22Rv1 (cell line): ENCODE data around the gene SLC4A3.
A peak's percentile ranks its signal among the peaks of the same experiment; 100 is the strongest.

ENCODE experiments used
- H3K27ac ChIP-seq: fragments of 450-650 bp; 2 replicates; pipeline ENCODE4 v1.5.1; 2017
- CTCF ChIP-seq: fragments of 450-650 bp; IDR thresholded peaks from 2 replicates; pipeline ENCODE4 v1.5.1; 2017; ENCODE audit warnings: mild to moderate bottlenecking
- ZFX ChIP-seq: fragments of 450-650 bp; IDR thresholded peaks from 2 replicates; pipeline ENCODE4 v1.6.1; 2017; ENCODE audit warnings: antibody characterized with exemption, borderline replicate concordance

Gene SLC4A3

GRCh38 chr2:219596954-219597551, 30.4 kb upstream of the SLC4A3 start:
- peak overlapping the region; percentile 87 for H3K27ac ChIP-seq
- no peak for TF ChIP-seq CTCF
- no peak for TF ChIP-seq ZFX

- peak within 1 kb of the TSS; percentile 87 for H3K27ac ChIP-seq
- TF ChIP-seq ZFX (no peak), CTCF (no peak)
Observed at GRCh38 chr2:219597552-219598307, 29.7 kb upstream of the SLC4A3 start, which contains the start of gene STK11IP. Gene STK11IP, plus strand, starts transcription at chr2:219597857. Its CDS starts 263 bp downstream, at chr2:219598120.

- TF ChIP-seq CTCF (no peak), ZFX (no peak)
- H3K27ac ChIP-seq: peak overlapping the region; percentile 87
Observed at GRCh38 chr2:219598308-219599078, 28.9 kb upstream of the SLC4A3 start.

- TF ChIP-seq ZFX: no peak
- no peak for TF ChIP-seq CTCF
- no peak overlapping the region for H3K27ac ChIP-seq
Observed at GRCh38 chr2:219603771-219604170, 23.7 kb upstream of the SLC4A3 start.

GRCh38 chr2:219605607-219605954, 21.8 kb upstream of the SLC4A3 start:
- TF ChIP-seq ZFX (no peak), CTCF (no peak)
- H3K27ac ChIP-seq: no peak overlapping the region

- no peak overlapping the region for H3K27ac ChIP-seq
- TF ChIP-seq ZFX: no peak
- no peak for TF ChIP-seq CTCF
Observed at GRCh38 chr2:219607931-219608330, 19.5 kb upstream of the SLC4A3 start.
